ENCODE results near the gene ORAI3.

The ORAI3 gene

GRCh38 chr16:30912794-30913412 is 36.0 kb upstream of the ORAI3 start:
- CTCF ChIA-PET: interaction anchor here (0.5 to 2.0 kb wide), 4 partner anchors 34 to 99 kb away, joined by 3 to 5 read pairs (median 3); no protein-coding TSS in a partner anchor
- DNase-seq (ENCODE audit: low spot score): no peak
- TF ChIP-seq CTCF (conservative IDR thresholded peaks at IDR 0.05; ENCODE audit: low read depth): no peak
- H3K27ac ChIP-seq: 0 out of 2 replicates have a peak overlapping the region, but pooled peaks have one; percentile 7
- POLR2A ChIA-PET (ENCODE audit: low non-redundant PET): interaction anchor here (0.5 kb wide), 1 partner anchor 39 kb away, joined by 3 read pairs; no protein-coding TSS in a partner anchor

GRCh38 chr16:30914830-30915229 is 34.0 kb upstream of the ORAI3 start:
- CTCF ChIA-PET: no interaction called here
- POLR2A ChIA-PET (ENCODE audit: low non-redundant PET): no interaction called here
- DNase-seq (ENCODE audit: low spot score): no peak
- H3K27ac ChIP-seq: no peak overlapping the region; the same call in 1 of the 2 replicates
- TF ChIP-seq CTCF (conservative IDR thresholded peaks at IDR 0.05; ENCODE audit: low read depth): no peak

GRCh38 chr16:30918614-30919013 is 30.3 kb upstream of the ORAI3 start:
- no peak for TF ChIP-seq CTCF (conservative IDR thresholded peaks at IDR 0.05; ENCODE audit: low read depth)
- DNase-seq (ENCODE audit: low spot score): no peak
- H3K27ac ChIP-seq: no peak overlapping the region
- POLR2A ChIA-PET (ENCODE audit: low non-redundant PET): no interaction called here
- CTCF ChIA-PET: interaction anchor here (1.6 kb wide), 1 partner anchor 23 kb away, joined by 5 read pairs; no protein-coding TSS in a partner anchor

GRCh38 chr16:30920891-30921290 is 28.0 kb upstream of the ORAI3 start:
- DNase-seq (ENCODE audit: low spot score): no peak
- TF ChIP-seq CTCF (conservative IDR thresholded peaks at IDR 0.05; ENCODE audit: low read depth): no peak
- CTCF ChIA-PET: interaction anchor here (2.1 kb wide), 1 partner anchor 76 kb away, joined by 8 read pairs; no protein-coding TSS in a partner anchor
- POLR2A ChIA-PET (ENCODE audit: low non-redundant PET): no interaction called here
- peak overlapping the region; percentile 94 for H3K27ac ChIP-seq

GRCh38 chr16:30921459-30921747 is 27.5 kb upstream of the ORAI3 start:
- no peak for TF ChIP-seq CTCF (conservative IDR thresholded peaks at IDR 0.05; ENCODE audit: low read depth)
- ChIA-PET CTCF (interaction anchor here (2.1 kb wide), 1 partner anchor 77 kb away, joined by 8 read pairs; no protein-coding TSS in a partner anchor), POLR2A (ENCODE audit: low non-redundant PET) (no interaction called here)
- peak overlapping the region; percentile 94 for H3K27ac ChIP-seq
- no peak for DNase-seq (ENCODE audit: low spot score)

- TF ChIP-seq CTCF (conservative IDR thresholded peaks at IDR 0.05; ENCODE audit: low read depth): peak; percentile 87
- H3K27ac ChIP-seq: peak overlapping the region; percentile 94
- CTCF ChIA-PET: interaction anchor here (0.7 to 1.1 kb wide), 2 partner anchors 20 to 77 kb away, joined by 4 to 7 read pairs; no protein-coding TSS in a partner anchor
- POLR2A ChIA-PET (ENCODE audit: low non-redundant PET): no interaction called here
- peak; percentile 81 for DNase-seq (ENCODE audit: low spot score)
These were observed 27.0 kb upstream of the ORAI3 start for GRCh38 chr16:30921748-30922419.

All from RWPE1 (cell line).